Mucosa of rectum (tissue), 2 donors: ENCODE results near the gene FAM114A1.

Source experiments
- H3K27ac ChIP-seq, 2 donors: one replicate each; pipeline ENCODE4 v1.7.0; 2013; ENCODE audit warnings: inconsistent platforms in 2 of 2, low read depth in 2 of 2, low read length in 2 of 2
- H3K27me3 ChIP-seq, 2 donors: one replicate each; pipeline ENCODE4 v1.7.0; 2013; ENCODE audit warnings: low read length in 2 of 2; ENCODE audit not compliant: control insufficient read depth in 2 of 2, insufficient read depth in 2 of 2
- H3K36me3 ChIP-seq, 2 donors: one replicate each; pipeline ENCODE4 v1.7.0; 2013; ENCODE audit warnings: low read length in 2 of 2; ENCODE audit not compliant: control insufficient read depth in 2 of 2, insufficient read depth in 2 of 2
- H3K4me1 ChIP-seq, 2 donors: one replicate each; pipeline ENCODE4 v1.7.0; 2013; ENCODE audit warnings: low read length in 2 of 2, mild to moderate bottlenecking in 1 of 2; ENCODE audit not compliant: control insufficient read depth in 2 of 2, insufficient read depth in 2 of 2
- H3K4me3 ChIP-seq, 2 donors: one replicate each; pipeline ENCODE4 v1.7.0; 2013; ENCODE audit warnings: low read length in 2 of 2
- H3K9ac ChIP-seq, 2 donors: one replicate each; pipeline ENCODE4 v1.7.0; 2013; ENCODE audit warnings: low read length in 2 of 2, low read depth in 1 of 2, mild to moderate bottlenecking in 1 of 2
- H3K9me3 ChIP-seq, 2 donors: one replicate each; pipeline ENCODE4 v1.7.0; 2013; ENCODE audit warnings: low read length in 2 of 2; ENCODE audit not compliant: control insufficient read depth in 2 of 2
- donor health status: healthy.
- donor health status: Normal muscosa, but diverticular disease.

FAM114A1 gene

DNA sequence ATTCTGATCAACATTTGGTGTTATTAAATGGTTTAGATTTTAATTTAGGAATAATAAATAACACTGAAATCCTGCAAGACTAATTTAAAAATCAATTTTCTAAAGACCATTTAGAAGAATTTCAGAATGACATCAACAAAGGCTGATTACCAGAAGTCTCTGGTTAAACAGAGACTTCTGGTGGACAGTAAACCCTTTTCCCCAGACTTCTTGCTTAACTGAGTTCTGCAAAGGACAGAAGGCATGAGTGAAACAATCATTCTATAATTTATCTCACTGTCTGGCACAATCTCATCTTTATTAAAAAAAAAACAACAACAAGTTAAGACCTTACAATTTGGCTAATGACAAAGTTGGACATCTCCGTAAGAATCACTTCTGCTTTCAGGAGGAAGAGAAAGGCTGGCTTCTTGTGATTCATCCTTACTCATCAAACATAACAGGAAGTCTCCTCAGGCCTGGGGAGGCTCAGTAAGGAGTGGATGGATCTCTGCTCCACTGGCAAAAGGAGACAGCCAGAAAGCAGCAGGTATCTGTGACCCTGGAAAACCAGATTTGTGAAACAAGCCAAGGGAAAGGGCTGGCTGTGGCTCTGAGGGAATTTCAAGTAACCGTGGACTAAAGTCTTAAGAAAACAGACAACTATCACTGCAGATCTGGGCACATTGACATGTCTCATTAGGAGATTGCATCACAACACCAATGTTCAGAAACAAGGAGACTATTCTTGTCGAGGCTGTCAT, 10.1 kb upstream of the FAM114A1 start:
- no peaks in the 10 kb centered on the region for H3K27me3 ChIP-seq
- H3K4me1 ChIP-seq = peaks cover 3 to 7% of the 10 kb centered on the region in 2 donors

DNA sequence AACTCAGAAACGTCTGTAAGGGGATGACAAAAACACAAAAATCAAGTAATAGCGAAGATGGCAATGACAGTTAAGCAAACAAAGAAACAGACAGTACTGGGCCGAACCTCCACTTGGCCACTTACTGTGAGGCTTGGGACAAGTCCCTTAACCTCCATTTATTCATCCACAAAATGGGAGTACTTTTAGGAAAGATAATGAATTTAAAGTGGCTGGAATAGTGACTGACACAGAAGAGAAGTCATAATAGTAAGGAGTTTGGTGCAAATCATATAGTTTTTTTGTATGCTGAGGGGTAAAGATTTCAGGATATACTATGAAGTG, 9.5 kb upstream of the FAM114A1 start:
- peak overlapping the region; percentile 49 to 68 for H3K27ac ChIP-seq
- H3K4me1 ChIP-seq = peaks cover 3 to 7% of the 10 kb centered on the region in 2 donors
- H3K27me3 ChIP-seq = no peaks in the 10 kb centered on the region

More for the DNA sequence above, 10.1 kb upstream of the FAM114A1 start:
- H3K9ac ChIP-seq = no peak overlapping the region
- H3K4me3 ChIP-seq = no peak overlapping the region
- H3K36me3 ChIP-seq = no peaks in the 10 kb centered on the region
- no peaks in the 10 kb centered on the region for H3K9me3 ChIP-seq
- peak overlapping the region; percentile 61 to 68 for H3K27ac ChIP-seq

DNA sequence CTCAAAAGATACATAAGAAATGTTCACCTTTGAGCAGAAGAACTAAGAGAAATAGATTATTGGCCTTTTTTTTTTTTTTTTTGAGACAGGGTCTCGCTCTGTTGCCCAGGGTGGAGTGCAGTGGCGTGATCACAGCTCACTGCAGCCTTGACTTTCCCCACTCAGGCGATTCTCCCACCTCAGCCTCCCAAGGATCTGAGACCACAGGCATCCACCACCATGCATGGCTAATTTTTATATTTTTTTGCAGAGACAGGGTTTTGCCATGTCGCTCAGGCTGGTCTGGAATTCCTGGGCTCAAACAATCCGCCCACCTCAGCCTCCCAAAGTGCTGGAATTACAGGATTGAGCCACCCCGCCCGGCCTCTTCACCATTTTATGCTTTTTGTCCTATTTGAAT, 8.1 kb upstream of the FAM114A1 start:
- H3K27me3 ChIP-seq = no peaks in the 10 kb centered on the region
- H3K36me3 ChIP-seq = no peaks in the 10 kb centered on the region
- H3K4me3 ChIP-seq = no peak overlapping the region
- H3K4me1 ChIP-seq = peaks cover 3 to 7% of the 10 kb centered on the region in 2 donors
- H3K9me3 ChIP-seq = no peaks in the 10 kb centered on the region
- no peak overlapping the region for H3K27ac ChIP-seq
- H3K9ac ChIP-seq = no peak overlapping the region

More for the DNA sequence above, 9.5 kb upstream of the FAM114A1 start:
- Histone ChIP-seq H3K9ac (no peak overlapping the region), H3K4me3 (no peak overlapping the region), H3K9me3 (no peaks in the 10 kb centered on the region), H3K36me3 (no peaks in the 10 kb centered on the region)

DNA sequence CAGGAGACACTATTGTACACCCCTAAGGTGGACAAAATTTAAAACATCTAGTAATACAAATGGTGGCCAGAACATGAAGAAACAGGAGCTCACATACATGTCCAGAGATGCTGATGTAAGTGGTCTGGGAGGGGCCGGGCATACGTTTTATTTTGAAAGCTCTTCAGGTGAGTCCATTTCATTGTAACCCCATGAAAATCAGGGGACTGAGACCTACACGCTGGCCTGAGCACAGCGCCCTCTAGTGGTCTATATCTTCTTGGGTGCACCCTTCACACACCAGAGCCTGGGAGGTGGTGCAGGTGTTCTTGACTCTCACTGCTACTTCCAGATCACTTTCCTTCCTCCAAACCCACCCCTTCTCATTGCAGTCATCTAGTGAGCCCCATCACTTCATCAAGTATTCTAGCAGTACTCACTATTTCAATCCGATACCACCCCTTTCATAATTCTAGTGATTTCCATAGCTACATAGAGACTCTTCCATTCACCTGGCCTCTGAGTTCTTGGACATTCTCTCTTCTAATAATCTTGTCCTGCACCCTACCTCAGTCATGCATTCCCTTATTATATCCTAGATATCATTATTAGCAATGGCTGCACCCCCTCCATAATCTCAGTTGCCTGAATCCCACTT, 6.7 kb upstream of the FAM114A1 start:
- H3K9me3 ChIP-seq = no peaks in the 10 kb centered on the region
- H3K4me1 ChIP-seq = peaks cover 6 to 7% of the 10 kb centered on the region in 2 donors
- H3K4me3 ChIP-seq = no peak overlapping the region
- no peaks in the 10 kb centered on the region for H3K27me3 ChIP-seq
- H3K27ac ChIP-seq = no peak overlapping the region
- no peak overlapping the region for H3K9ac ChIP-seq
- no peaks in the 10 kb centered on the region for H3K36me3 ChIP-seq

DNA sequence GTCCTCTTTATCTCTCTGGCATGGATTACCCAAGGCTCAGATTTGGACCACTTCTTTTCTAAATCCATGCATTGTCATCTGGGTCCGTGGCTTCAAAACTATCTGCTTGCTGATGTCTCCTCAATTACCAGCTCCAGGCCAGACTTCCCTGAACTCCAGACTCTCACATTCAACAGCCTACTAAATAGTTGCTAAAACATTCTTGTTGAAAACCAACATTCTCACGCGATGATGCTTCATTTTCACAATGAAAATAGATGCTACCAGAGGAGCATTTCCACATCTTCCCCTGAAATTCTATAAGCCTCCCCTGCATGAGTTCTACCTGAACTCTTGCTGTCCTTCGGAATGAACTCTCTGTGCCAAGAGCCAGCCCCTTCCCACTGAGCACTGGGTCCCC, 5.8 kb upstream of the FAM114A1 start:
- no peak overlapping the region for H3K27ac ChIP-seq
- no peak overlapping the region for H3K9ac ChIP-seq
- no peak overlapping the region for H3K4me3 ChIP-seq
- no peaks in the 10 kb centered on the region for H3K27me3 ChIP-seq
- H3K36me3 ChIP-seq = no peaks in the 10 kb centered on the region
- peaks cover 6 to 7% of the 10 kb centered on the region in 2 donors for H3K4me1 ChIP-seq
- H3K9me3 ChIP-seq = no peaks in the 10 kb centered on the region

DNA sequence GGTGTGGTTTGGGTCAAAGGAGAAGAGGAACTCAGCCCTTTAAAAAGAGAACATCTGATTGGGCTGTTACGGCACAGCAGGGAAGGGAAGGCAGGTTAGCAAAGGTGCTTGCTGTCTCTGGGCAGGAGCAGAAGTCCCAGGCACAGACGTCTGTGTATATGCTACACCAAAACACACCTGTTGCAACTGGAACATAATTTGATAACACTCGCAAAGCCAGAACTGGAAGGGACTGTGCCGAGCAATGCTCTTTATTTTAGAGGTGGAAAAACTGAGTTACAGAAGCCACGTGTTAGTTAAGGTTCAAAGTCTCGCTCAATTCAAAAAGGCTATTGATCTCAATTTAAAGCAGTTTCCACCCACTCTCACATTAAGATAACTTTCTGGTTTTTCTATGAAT, 2.2 kb upstream of the FAM114A1 start:
- Histone ChIP-seq H3K9me3 (no peaks in the 10 kb centered on the region), H3K4me1 (peaks cover 10 to 21% of the 10 kb centered on the region in 2 donors), H3K9ac (peak overlapping the region in 1 of 2 donors; percentile 32), H3K36me3 (peaks cover 6 to 8% of the 10 kb centered on the region in 2 donors), H3K4me3 (peak overlapping the region in 1 of 2 donors; percentile 20), H3K27ac (peak overlapping the region; percentile 78 to 86), H3K27me3 (no peaks in the 10 kb centered on the region)

DNA sequence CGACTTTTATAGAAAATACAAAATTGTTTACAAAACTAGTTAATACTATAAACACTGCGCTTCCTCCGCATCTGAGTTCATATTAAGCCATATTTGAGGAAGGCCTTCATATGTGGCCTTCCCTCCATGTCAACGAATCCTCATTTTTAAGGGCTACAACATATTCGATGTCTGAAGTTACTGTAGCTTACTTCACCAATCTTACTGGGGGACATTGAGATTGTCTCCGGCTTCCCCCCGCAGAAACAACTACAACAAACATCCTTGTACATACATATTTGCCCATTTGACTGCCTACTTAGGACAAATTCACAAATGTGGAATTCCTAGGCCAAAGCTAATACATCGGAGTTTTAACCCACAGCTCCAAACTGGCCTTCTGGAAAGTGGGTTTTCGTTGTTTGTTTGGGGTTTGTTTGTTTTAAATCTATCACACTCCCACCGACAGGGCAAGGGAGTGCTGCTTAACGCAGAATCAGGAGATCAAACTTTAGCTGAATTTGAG, 581 bp upstream of the FAM114A1 start:
- H3K4me3 ChIP-seq = peak overlapping the region; percentile 77 to 86
- peaks cover 6 to 10% of the 10 kb centered on the region in 2 donors for H3K36me3 ChIP-seq
- no peaks in the 10 kb centered on the region for H3K27me3 ChIP-seq
- no peaks in the 10 kb centered on the region for H3K9me3 ChIP-seq
- H3K9ac ChIP-seq = peak overlapping the region; percentile 76 to 84
- peak overlapping the region; percentile 91 to 97 for H3K27ac ChIP-seq
- H3K4me1 ChIP-seq = peaks cover 10 to 25% of the 10 kb centered on the region in 2 donors

DNA sequence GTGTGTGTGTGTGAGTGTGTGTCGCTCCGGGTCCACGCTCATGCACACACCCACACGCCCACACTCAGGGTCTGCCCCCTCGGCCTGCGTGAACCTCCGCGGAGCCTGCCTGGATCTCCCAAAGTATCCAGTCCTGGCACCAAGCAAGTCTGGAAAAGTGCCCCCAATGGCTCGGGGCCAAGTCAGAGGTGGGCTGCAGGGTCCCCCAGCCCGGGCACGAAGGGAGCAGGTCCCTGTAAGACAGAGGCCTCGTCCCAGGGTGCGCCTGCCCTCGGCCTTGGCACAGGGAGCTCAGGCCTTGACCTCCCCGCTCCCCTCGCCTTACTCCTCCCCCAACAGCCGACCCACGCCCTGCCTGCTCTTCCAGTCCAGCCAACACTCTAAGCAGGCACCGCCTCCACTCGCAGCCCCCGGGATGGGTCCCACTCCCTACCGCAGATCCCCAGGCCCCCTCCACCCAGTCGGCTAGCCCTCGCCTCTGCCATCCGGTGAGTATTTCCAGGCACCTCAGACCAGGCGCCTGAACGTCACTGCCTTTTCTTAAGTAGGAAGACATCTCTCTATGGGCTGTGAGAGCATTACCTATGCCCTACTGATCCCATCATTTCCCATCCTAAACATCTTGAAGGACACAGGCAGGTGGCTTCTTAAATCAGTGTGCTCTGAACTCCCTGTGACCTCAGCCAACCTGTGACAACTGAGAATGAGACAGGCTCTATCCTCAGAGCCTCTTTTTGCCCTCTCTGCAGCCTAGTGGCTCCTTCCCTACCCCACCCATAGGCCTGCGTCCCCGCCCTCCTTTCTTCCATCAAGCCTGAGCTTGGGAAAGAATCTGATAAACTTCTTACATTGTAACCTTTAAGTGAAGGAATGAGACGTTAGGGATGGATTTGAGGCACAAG, 704 bp downstream of the FAM114A1 start:
- Histone ChIP-seq H3K9ac (peak overlapping the region; percentile 95 to 99), H3K4me1 (peaks cover 10 to 34% of the 10 kb centered on the region in 2 donors), H3K36me3 (peaks cover 6 to 10% of the 10 kb centered on the region in 2 donors), H3K4me3 (peak overlapping the region; percentile 83 to 86), H3K27ac (peak overlapping the region; percentile 97), H3K27me3 (no peaks in the 10 kb centered on the region), H3K9me3 (no peaks in the 10 kb centered on the region)

DNA sequence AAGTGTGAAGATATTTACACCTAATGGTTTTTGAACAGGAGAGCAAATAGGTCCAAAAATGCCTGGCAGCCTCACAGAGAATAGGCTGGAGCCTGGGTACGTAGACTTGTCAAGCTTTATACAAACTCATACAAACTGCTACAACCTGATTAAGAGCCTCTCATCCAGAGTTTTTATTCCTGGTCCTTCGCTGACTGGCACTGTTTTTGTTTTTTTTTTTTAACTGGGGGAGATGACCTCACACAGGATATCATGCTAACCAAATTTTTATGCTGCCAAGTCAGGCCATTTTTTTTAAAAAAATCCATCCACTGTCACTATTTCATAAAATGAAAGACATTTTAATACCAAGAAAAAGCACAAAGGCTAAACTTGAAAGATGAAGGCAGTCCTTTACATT, 1.9 kb downstream of the FAM114A1 start:
- Histone ChIP-seq H3K27ac (peak overlapping the region; percentile 29 to 97), H3K9ac (no peak overlapping the region), H3K4me1 (peaks cover 12 to 40% of the 10 kb centered on the region in 2 donors), H3K27me3 (no peaks in the 10 kb centered on the region), H3K4me3 (no peak overlapping the region), H3K9me3 (no peaks in the 10 kb centered on the region), H3K36me3 (peaks cover 6 to 10% of the 10 kb centered on the region in 2 donors)
